HFF-Myc (cell line): Measurements from ENCODE around the gene HDC.

ENCODE experiments used
- DNase-seq: peaks from one replicate; pipeline ENCODE4 v3.0.0-alpha.2; 2011; ENCODE audit warnings: low read depth; ENCODE audit errors: extremely low read depth
- H3K4me3 ChIP-seq: replicated peaks from 2 replicates; pipeline ENCODE4 v1.5.1; 2011; ENCODE audit warnings: low read depth, mild to moderate bottlenecking, control low read depth, low read length
- TF ChIP-seq, protein P1 (sequence below): IDR thresholded peaks from 2 replicates; pipeline ENCODE4 v1.5.1; 2012; ENCODE audit warnings: mild to moderate bottlenecking, low read depth, low read length, control low read depth; ENCODE audit errors: missing control alignments

HDC gene

DNA sequence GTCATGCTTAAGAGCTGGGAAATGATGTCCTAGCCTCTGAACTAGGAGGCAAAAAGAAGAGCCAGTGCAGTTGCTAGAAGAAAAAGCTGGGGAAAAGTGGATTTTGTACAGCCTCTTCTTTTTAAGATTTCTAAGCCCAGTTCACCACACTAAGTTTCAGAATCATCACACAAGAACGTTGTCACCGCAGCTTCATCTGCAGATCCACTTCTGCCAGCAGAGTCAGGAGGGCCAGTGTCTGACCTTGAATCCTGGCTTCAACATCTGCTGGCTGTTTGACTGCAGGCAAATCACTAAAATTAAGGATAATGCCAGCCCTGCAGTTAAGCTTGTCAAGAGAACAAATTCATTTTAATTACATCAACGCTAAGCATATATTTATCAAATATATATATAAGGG, 36.2 kb downstream of the HDC start:
- TF ChIP-seq, protein P1, sequence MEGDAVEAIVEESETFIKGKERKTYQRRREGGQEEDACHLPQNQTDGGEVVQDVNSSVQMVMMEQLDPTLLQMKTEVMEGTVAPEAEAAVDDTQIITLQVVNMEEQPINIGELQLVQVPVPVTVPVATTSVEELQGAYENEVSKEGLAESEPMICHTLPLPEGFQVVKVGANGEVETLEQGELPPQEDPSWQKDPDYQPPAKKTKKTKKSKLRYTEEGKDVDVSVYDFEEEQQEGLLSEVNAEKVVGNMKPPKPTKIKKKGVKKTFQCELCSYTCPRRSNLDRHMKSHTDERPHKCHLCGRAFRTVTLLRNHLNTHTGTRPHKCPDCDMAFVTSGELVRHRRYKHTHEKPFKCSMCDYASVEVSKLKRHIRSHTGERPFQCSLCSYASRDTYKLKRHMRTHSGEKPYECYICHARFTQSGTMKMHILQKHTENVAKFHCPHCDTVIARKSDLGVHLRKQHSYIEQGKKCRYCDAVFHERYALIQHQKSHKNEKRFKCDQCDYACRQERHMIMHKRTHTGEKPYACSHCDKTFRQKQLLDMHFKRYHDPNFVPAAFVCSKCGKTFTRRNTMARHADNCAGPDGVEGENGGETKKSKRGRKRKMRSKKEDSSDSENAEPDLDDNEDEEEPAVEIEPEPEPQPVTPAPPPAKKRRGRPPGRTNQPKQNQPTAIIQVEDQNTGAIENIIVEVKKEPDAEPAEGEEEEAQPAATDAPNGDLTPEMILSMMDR = no peak
- no peak for DNase-seq
- no peak overlapping the region for H3K4me3 ChIP-seq

DNA sequence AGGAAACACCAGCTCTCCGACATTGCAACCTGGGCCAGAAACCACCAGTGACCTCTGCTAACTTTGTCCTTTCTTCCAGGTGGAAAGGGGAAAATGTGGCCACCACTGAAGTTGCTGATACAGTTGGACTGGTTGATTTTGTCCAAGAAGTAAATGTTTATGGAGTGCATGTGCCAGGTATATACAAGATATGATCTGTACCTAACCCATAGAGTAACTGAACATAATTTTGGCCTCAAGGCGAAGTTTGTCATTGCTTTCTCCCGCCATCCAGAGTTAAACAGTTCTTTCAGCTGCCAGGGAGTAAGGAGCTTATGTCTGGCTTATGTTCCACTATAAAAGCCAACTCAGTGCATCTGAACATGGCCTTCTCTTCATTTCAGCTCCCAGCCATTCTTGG, 36.7 kb downstream of the HDC start:
- H3K4me3 ChIP-seq = no peak overlapping the region
- no peak for DNase-seq
- TF ChIP-seq, protein P1 = no peak

DNA sequence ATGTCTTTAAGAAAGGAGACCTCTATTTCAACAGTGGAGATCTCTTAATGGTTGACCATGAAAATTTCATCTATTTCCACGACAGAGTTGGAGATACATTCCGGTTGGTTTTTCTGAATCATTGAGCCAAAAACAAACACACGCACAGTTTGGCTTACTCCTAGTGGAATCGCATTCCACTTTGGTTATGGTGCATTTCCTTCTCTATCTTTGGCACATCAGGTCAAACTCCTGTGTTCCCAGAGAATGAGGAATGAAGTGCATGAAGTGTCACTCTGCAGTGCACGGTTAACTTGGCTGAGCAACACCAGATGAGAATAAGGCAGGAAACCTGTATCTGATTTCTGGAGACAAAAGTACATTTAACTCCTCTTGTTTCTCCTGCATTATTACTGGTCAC, 38.5 kb downstream of the HDC start:
- TF ChIP-seq, protein P1 = no peak
- no peak overlapping the region for H3K4me3 ChIP-seq
- DNase-seq = no peak

DNA sequence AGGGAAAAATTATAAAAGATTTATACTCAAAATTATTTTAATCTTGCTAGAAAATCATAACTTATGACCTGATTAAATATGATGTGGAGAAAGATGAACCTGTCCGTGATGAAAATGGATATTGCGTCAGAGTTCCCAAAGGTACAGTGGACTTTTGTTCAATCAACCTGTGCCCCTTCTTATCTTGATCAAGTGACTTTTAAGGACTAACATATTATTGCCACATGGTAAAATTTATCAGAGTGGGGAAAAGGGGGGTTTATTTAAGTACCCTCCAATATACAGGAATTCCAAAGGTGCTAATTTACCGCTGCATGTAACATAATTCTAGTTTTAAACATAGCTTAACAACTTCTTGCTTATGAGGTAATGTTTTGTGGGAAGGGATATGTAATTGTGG, 39.6 kb downstream of the HDC start:
- TF ChIP-seq, protein P1 = no peak
- no peak overlapping the region for H3K4me3 ChIP-seq
- DNase-seq = no peak

DNA sequence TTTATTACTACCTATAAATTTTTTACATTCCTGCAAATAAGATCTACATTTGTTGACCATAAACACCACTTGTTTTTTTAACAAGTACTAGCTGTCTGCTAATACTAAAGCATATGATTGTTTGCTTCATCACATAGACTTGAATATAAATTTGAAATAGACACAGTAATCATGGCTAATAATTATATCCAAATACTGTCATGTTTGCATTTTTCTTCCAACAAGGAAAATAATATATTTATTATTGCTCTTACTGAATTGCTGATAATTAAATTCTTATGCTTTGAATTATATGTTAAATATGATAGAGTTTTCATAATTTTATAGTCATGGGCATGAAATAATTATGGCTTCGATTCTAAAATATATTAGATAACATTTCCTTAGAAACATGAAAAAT, 40.5 kb downstream of the HDC start:
- TF ChIP-seq, protein P1 = no peak
- H3K4me3 ChIP-seq = no peak overlapping the region
- DNase-seq = no peak

DNA sequence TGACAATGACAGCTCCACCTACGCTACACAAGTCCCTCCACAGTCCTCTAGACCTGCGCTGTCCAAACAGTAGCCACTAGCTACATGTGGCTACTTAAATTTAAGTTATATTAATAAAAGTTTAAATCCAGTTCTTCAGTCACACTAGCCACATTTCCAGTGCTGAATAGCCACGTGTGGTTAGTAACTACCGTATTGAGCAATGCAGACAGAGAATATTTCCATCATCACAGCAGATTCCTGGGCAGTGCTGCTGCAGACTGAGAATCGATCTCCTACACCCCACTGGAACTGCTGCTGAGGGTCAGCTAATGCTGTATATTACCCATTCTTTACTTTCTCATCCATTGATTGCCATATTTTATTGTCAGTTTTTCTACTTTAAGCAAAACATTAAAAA, 40.9 kb downstream of the HDC start:
- no peak for DNase-seq
- TF ChIP-seq, protein P1 = no peak
- H3K4me3 ChIP-seq = no peak overlapping the region

DNA sequence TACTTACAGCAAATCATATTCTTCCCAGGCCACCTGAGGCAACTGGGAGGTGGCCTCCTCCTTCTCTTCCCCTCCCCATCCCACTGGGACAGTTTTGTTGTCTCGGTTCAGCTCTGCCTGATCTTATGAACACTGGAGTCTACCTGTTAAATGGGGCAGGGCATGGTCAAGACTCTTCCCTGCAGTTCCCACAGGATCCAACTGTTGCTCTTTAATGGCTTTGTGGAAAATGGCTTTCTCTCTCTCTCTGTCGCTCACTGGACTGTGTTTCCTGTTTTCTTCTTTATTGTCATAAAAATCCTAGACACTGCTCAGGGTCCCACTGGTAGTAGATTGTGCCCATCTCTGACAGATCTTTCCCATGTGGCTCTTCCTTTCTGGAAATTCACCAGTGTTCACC, 43.3 kb downstream of the HDC start:
- TF ChIP-seq, protein P1 = no peak
- no peak overlapping the region for H3K4me3 ChIP-seq
- no peak for DNase-seq
